GM19240 (cell line): ENCODE measurements around the gene CCNE1.
A peak's percentile ranks its signal among the peaks of the same experiment; 100 is the strongest.
"Not testable (repeated sequence)": the region's sequence is repeated elsewhere in the genome, so short reads cannot be mapped to it uniquely, and the experiment has no call there.

ENCODE experiments used
- DNase-seq: peaks from one replicate; pipeline ENCODE4 v3.0.0; 2011; ENCODE audit warnings: low spot score; ENCODE audit not compliant: insufficient read length

CCNE1 gene

DNA sequence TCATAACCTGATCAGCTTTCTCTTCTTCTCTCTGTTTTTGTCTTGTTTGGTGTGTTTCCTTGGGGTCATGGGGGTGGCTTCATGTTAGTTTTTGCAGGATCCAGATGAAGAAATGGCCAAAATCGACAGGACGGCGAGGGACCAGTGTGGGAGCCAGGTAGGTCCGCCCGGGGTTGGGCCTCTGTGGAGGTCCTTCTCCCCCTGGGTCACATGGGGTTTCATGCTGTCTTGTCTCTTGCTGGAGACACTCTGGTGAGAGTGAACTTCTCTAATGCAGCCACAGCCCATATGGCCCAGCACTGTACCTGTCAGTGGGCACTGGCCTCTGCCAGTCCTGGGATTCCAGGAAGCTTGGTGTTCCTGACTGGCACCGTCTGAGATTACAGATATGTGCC is 1.1 kb downstream of the CCNE1 start:
- no peak for DNase-seq

GRCh38 chr19:29813642-29814041 is 1.9 kb downstream of the CCNE1 start:
- DNase-seq: no peak

- DNase-seq: peak; percentile 50
These were observed 3.4 kb downstream of the CCNE1 start for GRCh38 chr19:29815231-29815630.

- DNase-seq: no peak
These were observed 5.5 kb downstream of the CCNE1 start for GRCh38 chr19:29817316-29817715.

- no peak for DNase-seq
These were observed 7.5 kb downstream of the CCNE1 start for GRCh38 chr19:29819300-29819699.

GRCh38 chr19:29819986-29820385 is 8.2 kb downstream of the CCNE1 start:
- DNase-seq: no peak

DNA sequence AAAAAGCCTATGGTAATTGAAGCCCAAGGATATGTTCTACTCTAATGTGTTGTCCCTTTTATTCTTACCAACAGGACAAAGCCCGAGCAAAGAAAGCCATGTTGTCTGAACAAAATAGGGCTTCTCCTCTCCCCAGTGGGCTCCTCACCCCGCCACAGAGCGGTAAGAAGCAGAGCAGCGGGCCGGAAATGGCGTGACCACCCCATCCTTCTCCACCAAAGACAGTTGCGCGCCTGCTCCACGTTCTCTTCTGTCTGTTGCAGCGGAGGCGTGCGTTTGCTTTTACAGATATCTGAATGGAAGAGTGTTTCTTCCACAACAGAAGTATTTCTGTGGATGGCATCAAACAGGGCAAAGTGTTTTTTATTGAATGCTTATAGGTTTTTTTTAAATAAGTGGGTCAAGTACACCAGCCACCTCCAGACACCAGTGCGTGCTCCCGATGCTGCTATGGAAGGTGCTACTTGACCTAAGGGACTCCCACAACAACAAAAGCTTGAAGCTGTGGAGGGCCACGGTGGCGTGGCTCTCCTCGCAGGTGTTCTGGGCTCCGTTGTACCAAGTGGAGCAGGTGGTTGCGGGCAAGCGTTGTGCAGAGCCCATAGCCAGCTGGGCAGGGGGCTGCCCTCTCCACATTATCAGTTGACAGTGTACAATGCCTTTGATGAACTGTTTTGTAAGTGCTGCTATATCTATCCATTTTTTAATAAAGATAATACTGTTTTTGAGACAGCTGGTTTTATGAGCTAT is 12.0 kb downstream of the CCNE1 start:
- no peak for DNase-seq

DNA sequence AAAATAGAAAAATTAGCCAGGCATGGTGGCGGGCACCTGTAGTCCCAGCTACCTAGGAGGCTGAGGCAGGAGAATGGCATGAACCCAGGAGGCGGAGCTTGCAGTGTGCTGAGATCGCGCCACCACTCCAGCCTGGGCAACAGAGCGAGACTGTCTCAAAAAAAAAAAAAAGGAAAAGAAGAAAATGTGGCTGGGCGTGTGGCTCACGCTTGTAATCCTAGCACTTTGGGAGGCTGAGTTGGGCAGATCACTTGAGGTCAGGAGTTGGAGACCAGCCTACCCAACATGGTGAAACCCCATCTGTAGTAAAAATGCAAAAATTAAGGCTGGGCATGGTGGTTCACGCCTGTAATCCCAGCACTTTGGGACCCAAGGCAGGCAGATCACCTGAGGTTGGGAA is 13.5 kb downstream of the CCNE1 start:
- DNase-seq: not testable (repeated sequence)

DNA sequence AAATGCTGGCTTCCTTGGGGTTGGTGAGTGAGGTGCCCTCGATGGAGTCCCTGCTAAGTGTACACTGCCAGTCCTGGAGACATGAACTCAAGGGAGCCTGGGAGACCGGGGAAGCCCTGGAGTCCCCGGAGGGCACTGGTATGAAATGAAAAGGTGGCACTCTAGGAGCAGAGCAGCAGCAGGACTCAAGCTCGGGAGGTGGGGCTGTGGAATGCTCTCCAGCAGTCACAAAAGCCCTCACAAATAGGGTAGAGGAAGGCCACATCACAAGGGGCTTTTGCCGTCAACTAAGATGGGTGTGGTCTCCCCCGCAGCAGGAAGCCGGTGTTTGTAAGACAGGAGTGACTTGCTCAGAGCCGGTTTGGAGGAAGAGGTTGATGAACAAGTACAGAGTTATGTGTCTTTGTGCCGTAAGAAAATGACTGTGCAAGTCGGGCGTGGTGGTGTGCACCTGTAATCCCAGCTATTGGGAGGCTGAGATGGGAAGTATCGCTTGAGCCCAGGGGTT is 19.3 kb downstream of the CCNE1 start:
- DNase-seq: no peak

DNA sequence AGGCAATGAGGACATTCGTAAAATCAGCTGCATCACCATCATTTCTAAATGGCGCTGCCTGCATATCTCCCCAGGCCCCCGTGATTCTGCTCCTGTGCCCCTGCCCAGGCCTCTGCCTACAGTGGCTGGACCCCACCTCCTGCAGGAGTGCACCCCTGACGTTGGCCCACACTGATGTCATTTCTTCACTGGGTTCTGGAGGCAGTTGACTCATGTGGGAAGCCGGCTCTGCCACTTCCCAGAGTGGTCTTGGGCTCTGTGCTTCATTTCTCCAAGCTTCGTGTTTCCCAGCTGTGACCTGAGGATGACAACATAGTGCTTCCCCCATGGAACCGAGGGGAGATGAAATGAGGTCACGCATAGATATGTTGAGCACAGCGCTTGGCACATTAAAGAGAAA is 19.9 kb downstream of the CCNE1 start:
- no peak for DNase-seq

DNA sequence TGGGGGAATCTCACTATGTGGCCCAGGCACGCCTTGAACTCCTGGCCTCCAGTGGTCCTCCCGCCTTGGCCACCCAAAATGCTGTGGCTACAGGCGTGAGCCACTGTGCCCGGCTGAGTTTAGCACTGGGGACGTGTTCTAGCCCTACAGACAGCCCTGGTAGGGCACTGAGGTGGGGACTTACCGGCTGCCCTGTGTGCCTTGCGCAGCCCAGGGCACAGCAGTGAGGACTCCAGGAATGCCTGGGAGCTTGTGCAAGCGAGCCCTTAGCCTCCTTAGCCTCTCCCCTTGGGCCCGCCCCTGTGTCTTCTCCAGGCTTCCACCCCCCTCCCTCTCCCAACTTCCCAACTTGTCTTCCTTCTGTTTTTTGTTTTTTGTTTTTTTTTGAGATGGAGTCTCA is 21.0 kb downstream of the CCNE1 start:
- no peak for DNase-seq

- DNase-seq: no peak
These were observed 21.9 kb downstream of the CCNE1 start for GRCh38 chr19:29833614-29834261.

GRCh38 chr19:29834991-29835846 is 23.4 kb downstream of the CCNE1 start:
- no peak for DNase-seq

DNA sequence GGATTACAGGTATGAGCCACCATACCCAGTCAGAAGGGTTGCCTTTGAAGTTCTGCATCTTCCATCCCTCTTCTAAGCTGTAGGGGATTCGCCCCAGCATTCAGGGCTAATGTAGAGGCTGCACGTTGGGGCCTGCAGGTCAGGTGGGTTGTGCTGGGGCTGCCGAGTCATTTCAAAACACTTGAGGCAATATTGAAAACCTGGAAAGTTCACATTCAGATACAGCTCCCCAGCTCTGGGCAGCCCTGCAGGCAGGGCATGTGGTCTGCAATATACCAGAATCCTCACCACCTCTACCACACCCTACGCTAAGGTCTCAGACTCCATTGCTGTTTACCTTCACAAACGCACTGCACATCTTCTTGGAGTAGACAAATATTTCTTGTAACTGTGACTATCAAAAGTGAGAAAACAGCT is 24.6 kb downstream of the CCNE1 start:
- peak; percentile 64 for DNase-seq

DNA sequence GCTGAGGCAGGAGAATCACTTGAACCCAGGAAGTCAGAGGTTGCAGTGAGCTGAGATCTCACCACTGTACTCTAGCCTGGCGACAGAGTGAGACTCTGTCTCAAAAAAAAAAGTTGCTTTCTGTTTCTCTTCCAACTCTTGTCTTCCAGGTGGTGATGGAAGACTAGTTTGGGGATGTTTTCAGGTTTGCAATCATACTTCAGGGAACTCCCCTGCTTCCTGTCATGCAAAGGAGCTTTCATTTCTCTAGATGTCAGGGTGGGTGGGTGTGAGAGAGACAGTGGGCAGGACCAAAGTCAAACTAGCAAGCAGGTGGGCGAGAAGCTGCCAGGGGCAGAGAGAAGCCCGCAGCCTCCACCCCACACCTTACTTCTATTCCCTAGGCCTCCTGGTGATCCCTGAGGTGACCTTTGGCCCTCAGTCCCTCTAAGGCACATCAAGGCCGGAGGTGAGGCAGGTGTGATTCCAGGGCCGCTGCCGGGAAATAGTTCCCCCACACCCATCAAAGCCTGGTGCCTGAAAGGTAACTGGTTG is 25.7 kb downstream of the CCNE1 start:
- DNase-seq: peak; percentile 45

- no peak for DNase-seq
These were observed 26.2 kb downstream of the CCNE1 start for GRCh38 chr19:29837996-29838395.

GRCh38 chr19:29840066-29840950 is 28.5 kb downstream of the CCNE1 start:
- no peak for DNase-seq

DNA sequence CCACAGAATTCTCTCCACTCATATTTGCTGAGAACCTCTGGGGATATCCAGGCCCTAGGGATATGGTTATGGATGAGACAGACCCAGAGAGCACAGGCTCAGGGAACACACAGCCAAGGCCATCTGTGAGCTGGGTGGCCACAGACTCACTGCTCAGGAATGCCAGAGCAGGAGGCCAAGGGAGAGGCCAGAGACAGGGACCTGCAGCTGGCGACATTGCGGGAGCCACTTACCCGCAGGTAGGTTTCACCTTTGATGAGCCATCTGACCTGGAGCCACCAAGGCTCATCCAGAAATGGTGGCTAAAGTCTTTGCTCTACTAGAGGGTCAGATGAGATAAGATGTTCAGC is 29.4 kb downstream of the CCNE1 start:
- no peak for DNase-seq

GRCh38 chr19:29841559-29842367 is 30.0 kb downstream of the CCNE1 start:
- DNase-seq: no peak
